ENCODE results near the gene F3. TPM values are rescaled to one million over a fixed set of nuclear protein-coding genes. Genes with fewer than 3 reads are reported as not detected.

F3 gene
- total and polyA plus RNA-seq, 4 donors: 1.0 to 2.7 (median 1.4) TPM

DNA sequence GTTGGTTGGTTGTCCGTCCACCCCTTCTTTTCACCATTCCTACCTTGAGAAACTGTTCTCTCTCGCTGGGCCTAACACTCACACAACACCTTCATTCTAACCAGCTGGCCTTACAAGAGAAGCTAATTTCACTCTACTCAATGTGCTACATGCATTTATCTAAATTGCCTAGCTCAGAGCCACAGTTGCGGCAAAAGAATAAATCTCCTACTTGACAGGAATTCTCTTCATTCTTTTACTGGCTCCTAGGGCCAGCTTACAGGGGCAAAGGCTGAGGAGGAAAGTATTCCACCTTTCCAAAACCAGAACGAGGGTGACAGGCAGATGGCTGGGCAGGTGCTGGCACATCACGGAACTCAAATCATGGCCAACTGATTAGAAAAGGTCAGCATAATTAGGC is 6.5 kb downstream of the F3 start:
- TF ChIP-seq, protein P1, sequence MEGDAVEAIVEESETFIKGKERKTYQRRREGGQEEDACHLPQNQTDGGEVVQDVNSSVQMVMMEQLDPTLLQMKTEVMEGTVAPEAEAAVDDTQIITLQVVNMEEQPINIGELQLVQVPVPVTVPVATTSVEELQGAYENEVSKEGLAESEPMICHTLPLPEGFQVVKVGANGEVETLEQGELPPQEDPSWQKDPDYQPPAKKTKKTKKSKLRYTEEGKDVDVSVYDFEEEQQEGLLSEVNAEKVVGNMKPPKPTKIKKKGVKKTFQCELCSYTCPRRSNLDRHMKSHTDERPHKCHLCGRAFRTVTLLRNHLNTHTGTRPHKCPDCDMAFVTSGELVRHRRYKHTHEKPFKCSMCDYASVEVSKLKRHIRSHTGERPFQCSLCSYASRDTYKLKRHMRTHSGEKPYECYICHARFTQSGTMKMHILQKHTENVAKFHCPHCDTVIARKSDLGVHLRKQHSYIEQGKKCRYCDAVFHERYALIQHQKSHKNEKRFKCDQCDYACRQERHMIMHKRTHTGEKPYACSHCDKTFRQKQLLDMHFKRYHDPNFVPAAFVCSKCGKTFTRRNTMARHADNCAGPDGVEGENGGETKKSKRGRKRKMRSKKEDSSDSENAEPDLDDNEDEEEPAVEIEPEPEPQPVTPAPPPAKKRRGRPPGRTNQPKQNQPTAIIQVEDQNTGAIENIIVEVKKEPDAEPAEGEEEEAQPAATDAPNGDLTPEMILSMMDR (IDR thresholded peaks at IDR 0.05; ENCODE audit: low read depth, low read length, missing input control): no peak
- no peak for TF ChIP-seq HNF4G (IDR thresholded peaks at IDR 0.05)
- no peak for TF ChIP-seq TAF1 (conservative IDR thresholded peaks at IDR 0.05)
- no peak for TF ChIP-seq FOXA1 (IDR thresholded peaks at IDR 0.05)
- TF ChIP-seq SP1 (IDR thresholded peaks at IDR 0.05): no peak

DNA sequence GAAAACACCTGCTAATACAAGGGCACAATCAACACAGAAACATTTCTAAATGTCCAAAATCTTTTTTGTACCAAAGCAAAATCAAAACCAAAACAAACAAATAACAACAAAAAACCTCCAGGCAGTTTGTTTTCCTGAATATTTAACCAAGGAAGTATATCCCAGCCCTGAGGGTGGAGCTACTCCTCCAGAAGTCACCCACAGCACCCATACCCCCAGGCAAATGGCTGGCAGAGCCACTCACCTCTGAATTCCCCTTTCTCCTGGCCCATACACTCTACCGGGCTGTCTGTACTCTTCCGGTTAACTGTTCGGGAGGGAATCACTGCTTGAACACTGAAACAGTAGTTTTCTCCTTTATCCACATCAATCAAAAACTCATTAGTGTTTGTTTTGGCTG is 9.5 kb downstream of the F3 start:
- Histone ChIP-seq H3K9ac (ENCODE audit: low read depth in 1 of 2, low read length in 2 of 2) (no peak overlapping the region), H3K27ac (ENCODE audit: low read depth in 1 of 2, low read length in 2 of 2) (no peak overlapping the region), H3K9me3 (ENCODE audit: control insufficient read depth in 4 of 4, low read length in 3 of 4) (no peaks in the 10 kb centered on the region), H3K4me3 (ENCODE audit: low read depth in 1 of 3, low read length in 3 of 3) (no peak overlapping the region), H3K4me1 (ENCODE audit: control insufficient read depth in 4 of 4, insufficient read depth in 4 of 4, low read length in 3 of 4) (no peaks in the 10 kb centered on the region), H3K27me3 (ENCODE audit: control insufficient read depth in 4 of 4, insufficient read depth in 4 of 4, low read length in 3 of 4) (no peaks in the 10 kb centered on the region), H3K36me3 (ENCODE audit: control insufficient read depth in 4 of 4, insufficient read depth in 3 of 4, low read depth in 1 of 4, low read length in 3 of 4) (no peaks in the 10 kb centered on the region)
- no peak for DNase-seq (ENCODE audit: low spot score)
- 83% methylated on average over 3 of the region's 3 CpGs for WGBS
- TF ChIP-seq FOXA1 (IDR thresholded peaks at IDR 0.05): no peak
- no peak for TF ChIP-seq SP1 (IDR thresholded peaks at IDR 0.05)
- no peak for TF ChIP-seq FOXA2 (IDR thresholded peaks at IDR 0.05)
- TF ChIP-seq, protein P2, sequence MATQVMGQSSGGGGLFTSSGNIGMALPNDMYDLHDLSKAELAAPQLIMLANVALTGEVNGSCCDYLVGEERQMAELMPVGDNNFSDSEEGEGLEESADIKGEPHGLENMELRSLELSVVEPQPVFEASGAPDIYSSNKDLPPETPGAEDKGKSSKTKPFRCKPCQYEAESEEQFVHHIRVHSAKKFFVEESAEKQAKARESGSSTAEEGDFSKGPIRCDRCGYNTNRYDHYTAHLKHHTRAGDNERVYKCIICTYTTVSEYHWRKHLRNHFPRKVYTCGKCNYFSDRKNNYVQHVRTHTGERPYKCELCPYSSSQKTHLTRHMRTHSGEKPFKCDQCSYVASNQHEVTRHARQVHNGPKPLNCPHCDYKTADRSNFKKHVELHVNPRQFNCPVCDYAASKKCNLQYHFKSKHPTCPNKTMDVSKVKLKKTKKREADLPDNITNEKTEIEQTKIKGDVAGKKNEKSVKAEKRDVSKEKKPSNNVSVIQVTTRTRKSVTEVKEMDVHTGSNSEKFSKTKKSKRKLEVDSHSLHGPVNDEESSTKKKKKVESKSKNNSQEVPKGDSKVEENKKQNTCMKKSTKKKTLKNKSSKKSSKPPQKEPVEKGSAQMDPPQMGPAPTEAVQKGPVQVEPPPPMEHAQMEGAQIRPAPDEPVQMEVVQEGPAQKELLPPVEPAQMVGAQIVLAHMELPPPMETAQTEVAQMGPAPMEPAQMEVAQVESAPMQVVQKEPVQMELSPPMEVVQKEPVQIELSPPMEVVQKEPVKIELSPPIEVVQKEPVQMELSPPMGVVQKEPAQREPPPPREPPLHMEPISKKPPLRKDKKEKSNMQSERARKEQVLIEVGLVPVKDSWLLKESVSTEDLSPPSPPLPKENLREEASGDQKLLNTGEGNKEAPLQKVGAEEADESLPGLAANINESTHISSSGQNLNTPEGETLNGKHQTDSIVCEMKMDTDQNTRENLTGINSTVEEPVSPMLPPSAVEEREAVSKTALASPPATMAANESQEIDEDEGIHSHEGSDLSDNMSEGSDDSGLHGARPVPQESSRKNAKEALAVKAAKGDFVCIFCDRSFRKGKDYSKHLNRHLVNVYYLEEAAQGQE (IDR thresholded peaks at IDR 0.05): no peak
- TF ChIP-seq RAD21 (IDR thresholded peaks at IDR 0.05): peak; percentile 31 to 41
- TF ChIP-seq HNF4A (conservative IDR thresholded peaks at IDR 0.05): no peak
- TF ChIP-seq, protein P3, sequence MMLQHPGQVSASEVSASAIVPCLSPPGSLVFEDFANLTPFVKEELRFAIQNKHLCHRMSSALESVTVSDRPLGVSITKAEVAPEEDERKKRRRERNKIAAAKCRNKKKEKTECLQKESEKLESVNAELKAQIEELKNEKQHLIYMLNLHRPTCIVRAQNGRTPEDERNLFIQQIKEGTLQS (IDR thresholded peaks at IDR 0.05): no peak
- no peak for TF ChIP-seq HNF4G (IDR thresholded peaks at IDR 0.05)
- TF ChIP-seq GABPA (IDR thresholded peaks at IDR 0.05 in 1 of 2, conservative IDR thresholded peaks at IDR 0.05 in 1 of 2): no peak

More for the DNA sequence above, 6.5 kb downstream of the F3 start:
- H3K36me3 ChIP-seq (ENCODE audit: control insufficient read depth in 4 of 4, insufficient read depth in 3 of 4, low read depth in 1 of 4, low read length in 3 of 4): no peaks in the 10 kb centered on the region
- WGBS: 96% methylated on average over 5 of the region's 5 CpGs
- no peak overlapping the region for H3K4me3 ChIP-seq (ENCODE audit: low read depth in 1 of 3, low read length in 3 of 3)
- no peaks in the 10 kb centered on the region for H3K4me1 ChIP-seq (ENCODE audit: control insufficient read depth in 4 of 4, insufficient read depth in 4 of 4, low read length in 3 of 4)
- H3K9me3 ChIP-seq (ENCODE audit: control insufficient read depth in 4 of 4, low read length in 3 of 4): no peaks in the 10 kb centered on the region
- H3K9ac ChIP-seq (ENCODE audit: low read depth in 1 of 2, low read length in 2 of 2): no peak overlapping the region
- no peak overlapping the region for H3K27ac ChIP-seq (ENCODE audit: low read depth in 1 of 2, low read length in 2 of 2)
- DNase-seq (ENCODE audit: low spot score): no peak
- no peaks in the 10 kb centered on the region for H3K27me3 ChIP-seq (ENCODE audit: control insufficient read depth in 4 of 4, insufficient read depth in 4 of 4, low read length in 3 of 4)

DNA sequence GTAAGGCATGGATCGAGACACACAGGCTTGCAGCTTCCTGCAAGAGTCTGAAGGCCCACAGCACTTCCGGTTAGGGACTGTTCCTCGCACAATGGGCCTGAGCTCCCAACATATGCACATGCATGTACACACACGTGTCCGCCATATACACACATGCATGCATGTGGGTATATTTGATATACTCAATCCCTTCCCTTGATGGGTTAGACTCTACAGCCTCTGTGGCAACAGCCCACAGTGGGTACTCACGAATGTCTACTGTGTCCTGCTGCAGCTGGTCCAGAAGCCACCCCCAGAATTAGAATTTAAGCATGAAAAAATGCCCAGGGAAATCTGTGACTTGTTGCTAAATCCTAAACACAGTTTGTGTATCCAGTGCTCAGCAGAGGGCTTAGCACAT is 9.9 kb downstream of the F3 start:
- Histone ChIP-seq H3K27ac (ENCODE audit: low read depth in 1 of 2, low read length in 2 of 2) (no peak overlapping the region), H3K4me1 (ENCODE audit: control insufficient read depth in 4 of 4, insufficient read depth in 4 of 4, low read length in 3 of 4) (no peaks in the 10 kb centered on the region), H3K9ac (ENCODE audit: low read depth in 1 of 2, low read length in 2 of 2) (no peak overlapping the region), H3K4me3 (ENCODE audit: low read depth in 1 of 3, low read length in 3 of 3) (no peak overlapping the region), H3K9me3 (ENCODE audit: control insufficient read depth in 4 of 4, low read length in 3 of 4) (no peaks in the 10 kb centered on the region), H3K27me3 (ENCODE audit: control insufficient read depth in 4 of 4, insufficient read depth in 4 of 4, low read length in 3 of 4) (no peaks in the 10 kb centered on the region), H3K36me3 (ENCODE audit: control insufficient read depth in 4 of 4, insufficient read depth in 3 of 4, low read depth in 1 of 4, low read length in 3 of 4) (no peaks in the 10 kb centered on the region)
- DNase-seq (ENCODE audit: low spot score): no peak
- WGBS: 85% methylated on average over 6 of the region's 6 CpGs
- TF ChIP-seq, protein P1 (IDR thresholded peaks at IDR 0.05; ENCODE audit: low read depth, low read length, missing input control): no peak
- TF ChIP-seq GABPA (IDR thresholded peaks at IDR 0.05 in 1 of 2, conservative IDR thresholded peaks at IDR 0.05 in 1 of 2) (no peak), NR2F2 (IDR thresholded peaks at IDR 0.05) (no peak)
- TF ChIP-seq, protein P3 (IDR thresholded peaks at IDR 0.05): no peak

All from liver (tissue), 9 donors.